SK-N-SH (cell line): ENCODE measurements around the gene SURF4. TPM values are rescaled to one million over a fixed set of nuclear protein-coding genes. Genes with fewer than 3 reads are reported as not detected.

Experiments
- CTCF ChIA-PET: fragments of 300-600, 350-600 bp; formaldehyde crosslinking; extraction: SDS; loops from one replicate; lab custom pipeline; 2021; lab: Yijun Ruan, JAX
- POLR2A ChIA-PET: fragments of 350-600 bp; sonication (Branson Sonifier 250); formaldehyde crosslinking; extraction: SDS; loops from one replicate; lab custom pipeline; 2020; ENCODE audit warnings: antibody characterized with exemption, inconsistent platforms; lab: Yijun Ruan, JAX
- DNase-seq: peaks from one replicate; pipeline ENCODE4 v3.0.0; 2012
- H2AFZ ChIP-seq: fragments of 200-600 bp; sonication (generic); 2 replicates; pipeline ENCODE4 v1.8.1; 2016; ENCODE audit warnings: antibody characterized with exemption, mild to moderate bottlenecking, low read depth
- H3F3A ChIP-seq: fragments of 200-600 bp; sonication (generic); replicated peaks from 2 replicates; pipeline ENCODE3; 2016; ENCODE audit warnings: antibody characterized with exemption, mild to moderate bottlenecking; ENCODE audit not compliant: insufficient read depth
- H3K27ac ChIP-seq, 2 experiments: fragments of 200-500 bp in 1 of 2; fragments of 200-600 bp in 1 of 2; sonication (Bioruptor generic) in 1 of 2; sonication (generic), shearing (Covaris generic) in 1 of 2; 2 replicates each; pipeline versions ENCODE4 v1.5.1 to v1.6.1; 2014 to 2016; ENCODE audit warnings: low read depth in 2 of 2, inconsistent platforms in 1 of 2, low read length in 1 of 2, mild to moderate bottlenecking in 1 of 2, mixed read lengths in 1 of 2
- H3K27me3 ChIP-seq: fragments of 200-600 bp; sonication (generic), shearing (Covaris generic); 2 replicates; pipeline ENCODE4 v1.6.1; 2016; ENCODE audit warnings: mixed run types; ENCODE audit not compliant: insufficient read depth
- H3K36me3 ChIP-seq, 2 experiments: fragments of 200-500 bp in 1 of 2; fragments of 200-600 bp in 1 of 2; sonication (Bioruptor generic) in 1 of 2; sonication (generic) in 1 of 2; replicated peaks in 1 of 2; 2 replicates each; pipeline versions ENCODE3 to v1.5.1; 2014 to 2016; ENCODE audit warnings: low read length in 1 of 2, mild to moderate bottlenecking in 1 of 2; ENCODE audit not compliant: insufficient read depth in 2 of 2, control insufficient read depth in 1 of 2
- H3K4me1 ChIP-seq, 2 experiments: fragments of 200-500 bp in 1 of 2; fragments of 200-600 bp in 1 of 2; sonication (Bioruptor generic) in 1 of 2; sonication (generic), shearing (Covaris generic) in 1 of 2; 2 replicates each; pipeline versions ENCODE4 v1.5.1 to v1.6.1; 2014 to 2016; ENCODE audit warnings: low read depth in 1 of 2, low read length in 1 of 2, mixed run types in 1 of 2; ENCODE audit not compliant: insufficient read depth in 2 of 2, control insufficient read depth in 1 of 2
- H3K4me2 ChIP-seq: fragments of 200-600 bp; sonication (generic), shearing (Covaris generic); 2 replicates; pipeline ENCODE4 v1.6.1; 2017; ENCODE audit warnings: mixed run types
- H3K4me3 ChIP-seq, 2 experiments: fragments of 200-500 bp in 1 of 2; fragments of 200-600 bp in 1 of 2; sonication (Bioruptor generic) in 1 of 2; sonication (generic), shearing (Covaris generic) in 1 of 2; 2 replicates each; pipeline versions ENCODE4 v1.5.1 to v1.8.1; 2014 to 2016; ENCODE audit warnings: low read depth in 2 of 2, inconsistent platforms in 1 of 2, low read length in 1 of 2, mild to moderate bottlenecking in 1 of 2, mixed read lengths in 1 of 2, moderate library complexity in 1 of 2
- H3K79me2 ChIP-seq: fragments of 200-600 bp; sonication (generic); 2 replicates; pipeline ENCODE4 v1.8.1; 2017; ENCODE audit warnings: mild to moderate bottlenecking; ENCODE audit not compliant: insufficient read depth
- H3K9ac ChIP-seq: fragments of 200-600 bp; sonication (generic); 2 replicates; pipeline ENCODE4 v1.6.1; 2017; ENCODE audit warnings: mixed run types
- H3K9me2 ChIP-seq: fragments of 200-600 bp; sonication (generic); 2 replicates; pipeline ENCODE4 v1.6.1; 2017; ENCODE audit warnings: mixed run types
- H3K9me3 ChIP-seq: fragments of 200-600 bp; sonication (generic); 2 replicates; pipeline ENCODE4 v1.6.1; 2017; ENCODE audit warnings: mixed run types, mild to moderate bottlenecking, moderate library complexity
- H4K20me1 ChIP-seq: fragments of 200-600 bp; sonication (generic); 2 replicates; pipeline ENCODE4 v1.6.1; 2017; ENCODE audit warnings: mild to moderate bottlenecking, mixed run types; ENCODE audit not compliant: insufficient read depth
- CHD2 ChIP-seq: fragments of 150-350 bp; IDR thresholded peaks from 2 replicates; pipeline ENCODE4 v1.6.1; 2018; ENCODE audit warnings: low read length; ENCODE audit not compliant: partially characterized antibody
- ELF1 ChIP-seq: IDR thresholded peaks from 2 replicates; pipeline ENCODE4 v1.4.0; 2012
- EZH2phosphoT487 ChIP-seq: fragments of 200-600 bp; sonication (generic); IDR thresholded peaks from 2 replicates; pipeline ENCODE4 v1.6.1; 2017; ENCODE audit warnings: low read depth, mixed run types, mild to moderate bottlenecking, antibody characterized with exemption, moderate library complexity, borderline replicate concordance
- FOSL2 ChIP-seq: IDR thresholded peaks from 2 replicates; pipeline ENCODE4 v1.4.0; 2012; ENCODE audit warnings: low read depth, mild to moderate bottlenecking, moderate library complexity, borderline replicate concordance
- FOXJ3 ChIP-seq: sonication (generic); formaldehyde crosslinking; IDR thresholded peaks from 2 replicates; pipeline ENCODE4 v1.5.1; 2020; ENCODE audit warnings: mild to moderate bottlenecking, missing genetic modification reagents
- FOXM1 ChIP-seq: IDR thresholded peaks from 2 replicates; pipeline ENCODE4 v1.4.0; 2012; ENCODE audit warnings: low read depth, mild to moderate bottlenecking
- GATA2 ChIP-seq: sonication (generic); formaldehyde crosslinking; IDR thresholded peaks from 2 replicates; pipeline ENCODE4 v1.5.0; 2020; ENCODE audit warnings: mild to moderate bottlenecking, missing genetic modification reagents
- JUND ChIP-seq: IDR thresholded peaks from 2 replicates; pipeline ENCODE4 v1.4.0; 2012
- MEF2A ChIP-seq: IDR thresholded peaks from 2 replicates; pipeline ENCODE4 v1.4.0; 2012; ENCODE audit warnings: low read depth, borderline replicate concordance
- MXI1 ChIP-seq: IDR thresholded peaks from 2 replicates; pipeline ENCODE4 v1.6.1; 2012; ENCODE audit warnings: mild to moderate bottlenecking, low read depth, low read length, improper control_type of control experiment
- NRF1 ChIP-seq: IDR thresholded peaks from 2 replicates; pipeline ENCODE4 v1.6.1; 2012; ENCODE audit warnings: low read depth, mild to moderate bottlenecking, low read length
- POLR2AphosphoS5 ChIP-seq: IDR thresholded peaks from 2 replicates; pipeline ENCODE4 v1.6.1; 2012; ENCODE audit warnings: low read depth, low read length
- RAD21 ChIP-seq: IDR thresholded peaks from 2 replicates; pipeline ENCODE4 v1.6.1; 2012; ENCODE audit warnings: mild to moderate bottlenecking, low read length
- RCOR1 ChIP-seq: fragments of 150-350 bp; IDR thresholded peaks from 2 replicates; pipeline ENCODE4 v1.6.1; 2017; ENCODE audit warnings: antibody characterized with exemption, low read length
- RXRA ChIP-seq: IDR thresholded peaks from 2 replicates; pipeline ENCODE4 v1.4.0; 2012; ENCODE audit warnings: low read depth, mild to moderate bottlenecking, borderline replicate concordance
- SIN3A ChIP-seq: IDR thresholded peaks from 2 replicates; pipeline ENCODE4 v1.6.1; 2012; ENCODE audit warnings: low read depth, mild to moderate bottlenecking, low read length, moderate library complexity, borderline replicate concordance
- TAF1 ChIP-seq: IDR thresholded peaks from 2 replicates; pipeline ENCODE4 v1.6.1; 2012; ENCODE audit warnings: low read depth, mild to moderate bottlenecking, low read length, moderate library complexity, borderline replicate concordance
- TEAD4 ChIP-seq: IDR thresholded peaks from 2 replicates; pipeline ENCODE4 v1.4.0; 2012; ENCODE audit warnings: mild to moderate bottlenecking, borderline replicate concordance; ENCODE audit not compliant: insufficient read depth
- WGBS: methylation state at CpG from one replicate; pipeline ENCODE4 v1.1.6; 2017; ENCODE audit warnings: low lambda C conversion rate; 5-methylcytosine and 5-hydroxymethylcytosine counted together
- polyA plus RNA-seq, 3 experiments: library from polyadenylated mRNA; depleted of rRNA; stranded (reverse); fragments of >200 nt; gene quantifications; 2 replicates each; pipeline ENCODE4 v1.2.3, GENCODE V29; 2012
- TF ChIP-seq, protein P1 (sequence below): fragments of 150-350 bp; IDR thresholded peaks from 2 replicates; pipeline ENCODE4 v1.6.1; 2016; ENCODE audit warnings: mild to moderate bottlenecking, low read depth, low read length
- TF ChIP-seq, protein P2 (sequence below): IDR thresholded peaks from 2 replicates; pipeline ENCODE4 v1.4.0; 2012; ENCODE audit warnings: low read depth, borderline replicate concordance
- TF ChIP-seq, protein P3 (sequence below): fragments of 150-350 bp; IDR thresholded peaks from 2 replicates; pipeline ENCODE4 v1.6.1; 2017; ENCODE audit warnings: antibody characterized with exemption, low read length, low read depth, borderline replicate concordance
- TF ChIP-seq, protein P4 (sequence below): fragments of 200-600 bp; sonication (generic); IDR thresholded peaks from 2 replicates; pipeline ENCODE4 v1.6.1; 2017; ENCODE audit warnings: antibody characterized with exemption, mild to moderate bottlenecking, moderate library complexity

Gene SURF4
- polyA plus RNA-seq, 1 of the 3 experiments (the other 2 are of a cell fraction): 165 TPM

DNA sequence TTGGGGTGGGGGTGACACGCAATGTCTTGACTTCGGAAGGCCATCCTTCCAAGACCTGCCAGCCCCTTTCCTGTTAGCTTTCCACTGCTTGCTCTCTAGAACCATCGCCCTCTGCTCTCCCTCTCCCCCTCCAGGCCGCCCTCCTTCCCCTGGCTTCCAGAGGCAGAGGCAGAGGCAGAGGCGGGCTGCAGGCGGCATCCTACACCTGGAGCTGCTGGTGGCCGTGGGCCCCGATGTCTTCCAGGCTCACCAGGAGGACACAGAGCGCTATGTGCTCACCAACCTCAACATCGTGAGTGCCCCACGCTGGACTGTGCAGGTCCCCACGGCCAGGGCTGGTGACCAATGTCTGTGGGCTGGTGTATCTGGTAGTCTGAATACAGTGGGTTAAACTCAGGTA lies 48.3 kb upstream of the SURF4 start:
- H3K9me3 ChIP-seq: no peaks in the 10 kb centered on the region
- TF ChIP-seq SIN3A: no peak
- TF ChIP-seq, protein P1, sequence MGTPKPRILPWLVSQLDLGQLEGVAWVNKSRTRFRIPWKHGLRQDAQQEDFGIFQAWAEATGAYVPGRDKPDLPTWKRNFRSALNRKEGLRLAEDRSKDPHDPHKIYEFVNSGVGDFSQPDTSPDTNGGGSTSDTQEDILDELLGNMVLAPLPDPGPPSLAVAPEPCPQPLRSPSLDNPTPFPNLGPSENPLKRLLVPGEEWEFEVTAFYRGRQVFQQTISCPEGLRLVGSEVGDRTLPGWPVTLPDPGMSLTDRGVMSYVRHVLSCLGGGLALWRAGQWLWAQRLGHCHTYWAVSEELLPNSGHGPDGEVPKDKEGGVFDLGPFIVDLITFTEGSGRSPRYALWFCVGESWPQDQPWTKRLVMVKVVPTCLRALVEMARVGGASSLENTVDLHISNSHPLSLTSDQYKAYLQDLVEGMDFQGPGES: no peak
- no peak for TF ChIP-seq MXI1
- no peak for TF ChIP-seq RXRA
- no peak for TF ChIP-seq ELF1
- TF ChIP-seq EZH2phosphoT487: no peak
- TF ChIP-seq NRF1: no peak
- no peak for TF ChIP-seq FOXJ3 (CRISPR knock-in tag)
- no peak for TF ChIP-seq FOXM1
- no peak for TF ChIP-seq MEF2A
- TF ChIP-seq RCOR1: no peak
- TF ChIP-seq, protein P2, sequence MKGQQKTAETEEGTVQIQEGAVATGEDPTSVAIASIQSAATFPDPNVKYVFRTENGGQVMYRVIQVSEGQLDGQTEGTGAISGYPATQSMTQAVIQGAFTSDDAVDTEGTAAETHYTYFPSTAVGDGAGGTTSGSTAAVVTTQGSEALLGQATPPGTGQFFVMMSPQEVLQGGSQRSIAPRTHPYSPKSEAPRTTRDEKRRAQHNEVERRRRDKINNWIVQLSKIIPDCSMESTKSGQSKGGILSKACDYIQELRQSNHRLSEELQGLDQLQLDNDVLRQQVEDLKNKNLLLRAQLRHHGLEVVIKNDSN: no peak
- 98% methylated on average over 7 of the region's 12 CpGs for WGBS
- no peaks in the 10 kb centered on the region for H3K36me3 ChIP-seq
- H3K9me2 ChIP-seq: no peaks in the 10 kb centered on the region
- peaks cover 0 to under 1% of the 10 kb centered on the region in 2 experiments; a peak in 1 of 4 replicates for H3K4me1 ChIP-seq
- CTCF ChIA-PET: no interaction called here
- no peaks in the 10 kb centered on the region for H3F3A ChIP-seq
- no peak for DNase-seq
- H3K9ac ChIP-seq: no peak overlapping the region
- no peaks in the 10 kb centered on the region for H4K20me1 ChIP-seq
- no peaks in the 10 kb centered on the region for H3K27me3 ChIP-seq
- H3K4me3 ChIP-seq: no peak overlapping the region
- H3K27ac ChIP-seq: no peak overlapping the region
- no peak overlapping the region for H3K4me2 ChIP-seq
- no peaks in the 10 kb centered on the region for H3K79me2 ChIP-seq
- POLR2A ChIA-PET: no interaction called here
- no peak overlapping the region for H2AFZ ChIP-seq

DNA sequence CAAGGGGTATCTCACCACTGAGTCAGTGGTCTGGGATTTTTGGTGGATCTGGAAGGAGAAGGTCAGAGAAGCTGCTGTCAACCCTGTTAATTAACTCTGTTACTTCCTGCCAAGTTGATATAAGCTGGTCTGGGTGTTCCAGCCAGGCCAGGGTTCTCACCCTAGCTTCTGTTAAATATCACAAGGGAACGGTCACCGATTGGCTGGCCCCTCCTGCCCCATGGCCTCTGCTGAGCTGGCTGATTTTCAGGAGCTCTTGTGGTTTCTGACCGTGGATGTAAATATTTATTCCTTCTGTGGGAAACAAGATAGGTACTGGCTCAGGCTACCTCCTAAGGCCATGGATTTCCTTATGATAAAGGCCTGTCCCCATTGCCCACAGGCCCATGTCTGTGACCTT lies 47.4 kb upstream of the SURF4 start:
- no peak overlapping the region for H2AFZ ChIP-seq
- ChIA-PET CTCF (no interaction called here), POLR2A (no interaction called here)
- no peak overlapping the region for H3K4me2 ChIP-seq
- H3K9ac ChIP-seq: no peak overlapping the region
- no peaks in the 10 kb centered on the region for H3K9me2 ChIP-seq
- no peak overlapping the region for H3K27ac ChIP-seq
- no peaks in the 10 kb centered on the region for H3K27me3 ChIP-seq
- WGBS: 72% methylated on average over 3 of the region's 3 CpGs
- H3K4me3 ChIP-seq: no peak overlapping the region
- H3K4me1 ChIP-seq: peaks cover 0 to 5% of the 10 kb centered on the region in 2 experiments; a peak in 1 of 4 replicates
- H3K36me3 ChIP-seq: no peaks in the 10 kb centered on the region
- DNase-seq: no peak
- no peaks in the 10 kb centered on the region for H3F3A ChIP-seq
- H4K20me1 ChIP-seq: no peaks in the 10 kb centered on the region
- H3K9me3 ChIP-seq: no peaks in the 10 kb centered on the region
- H3K79me2 ChIP-seq: no peaks in the 10 kb centered on the region
- TF ChIP-seq FOSL2 (no peak), TEAD4 (no peak), SIN3A (no peak), RAD21 (no peak), ELF1 (no peak), MXI1 (no peak), GATA2 (CRISPR knock-in tag) (no peak), CHD2 (no peak), TAF1 (no peak), RCOR1 (no peak), POLR2AphosphoS5 (no peak), FOXM1 (no peak), JUND (no peak)
- TF ChIP-seq, protein P1: no peak
- TF ChIP-seq, protein P3, sequence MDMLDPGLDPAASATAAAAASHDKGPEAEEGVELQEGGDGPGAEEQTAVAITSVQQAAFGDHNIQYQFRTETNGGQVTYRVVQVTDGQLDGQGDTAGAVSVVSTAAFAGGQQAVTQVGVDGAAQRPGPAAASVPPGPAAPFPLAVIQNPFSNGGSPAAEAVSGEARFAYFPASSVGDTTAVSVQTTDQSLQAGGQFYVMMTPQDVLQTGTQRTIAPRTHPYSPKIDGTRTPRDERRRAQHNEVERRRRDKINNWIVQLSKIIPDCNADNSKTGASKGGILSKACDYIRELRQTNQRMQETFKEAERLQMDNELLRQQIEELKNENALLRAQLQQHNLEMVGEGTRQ: no peak
- TF ChIP-seq, protein P4, sequence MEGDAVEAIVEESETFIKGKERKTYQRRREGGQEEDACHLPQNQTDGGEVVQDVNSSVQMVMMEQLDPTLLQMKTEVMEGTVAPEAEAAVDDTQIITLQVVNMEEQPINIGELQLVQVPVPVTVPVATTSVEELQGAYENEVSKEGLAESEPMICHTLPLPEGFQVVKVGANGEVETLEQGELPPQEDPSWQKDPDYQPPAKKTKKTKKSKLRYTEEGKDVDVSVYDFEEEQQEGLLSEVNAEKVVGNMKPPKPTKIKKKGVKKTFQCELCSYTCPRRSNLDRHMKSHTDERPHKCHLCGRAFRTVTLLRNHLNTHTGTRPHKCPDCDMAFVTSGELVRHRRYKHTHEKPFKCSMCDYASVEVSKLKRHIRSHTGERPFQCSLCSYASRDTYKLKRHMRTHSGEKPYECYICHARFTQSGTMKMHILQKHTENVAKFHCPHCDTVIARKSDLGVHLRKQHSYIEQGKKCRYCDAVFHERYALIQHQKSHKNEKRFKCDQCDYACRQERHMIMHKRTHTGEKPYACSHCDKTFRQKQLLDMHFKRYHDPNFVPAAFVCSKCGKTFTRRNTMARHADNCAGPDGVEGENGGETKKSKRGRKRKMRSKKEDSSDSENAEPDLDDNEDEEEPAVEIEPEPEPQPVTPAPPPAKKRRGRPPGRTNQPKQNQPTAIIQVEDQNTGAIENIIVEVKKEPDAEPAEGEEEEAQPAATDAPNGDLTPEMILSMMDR: no peak
